Upper lobe of left lung (tissue), 4 donors: ENCODE results near the gene UQCC2.

Experiments used
- CTCF ChIP-seq, 6 experiments: fragments of 450-650 bp in 4 of 6; fragments of 200-600 bp in 2 of 6; sonication (generic) in 2 of 6; IDR thresholded peaks; one replicate each; pipeline ENCODE4 v1.5.1; 2016 to 2019; ENCODE audit warnings: antibody characterized with exemption in 6 of 6
- EP300 ChIP-seq, 4 donors: sonication (generic); formaldehyde crosslinking; IDR thresholded peaks; one replicate each; pipeline ENCODE4 v1.5.1; 2017; ENCODE audit warnings: antibody characterized with exemption in 4 of 4, control low read depth in 2 of 4
- POLR2A ChIP-seq, 4 donors: fragments of 450-650 bp; IDR thresholded peaks; one replicate each; pipeline ENCODE4 v1.5.1; 2016 to 2017; ENCODE audit warnings: antibody characterized with exemption in 4 of 4, mild to moderate bottlenecking in 2 of 4
- POLR2AphosphoS5 ChIP-seq, 2 donors: sonication (generic); formaldehyde crosslinking; IDR thresholded peaks; one replicate each; pipeline ENCODE4 v1.5.1; 2017; ENCODE audit warnings: antibody characterized with exemption in 2 of 2

- TF ChIP-seq CTCF (IDR thresholded peaks at IDR 0.05) (no peak), POLR2AphosphoS5 (IDR thresholded peaks at IDR 0.05) (no peak), EP300 (IDR thresholded peaks at IDR 0.05) (no peak), POLR2A (IDR thresholded peaks at IDR 0.05) (no peak)
Observed at GRCh38 chr6:33738153-33738552, 26.7 kb upstream of the UQCC2 start.
